H9 (cell line): ENCODE data around the gene ADCY1. TPM values are rescaled to one million over a fixed set of nuclear protein-coding genes. Genes with fewer than 3 reads are reported as not detected.

Experiments used
- DNase-seq: peaks from one replicate; pipeline ENCODE4 v3.0.0-alpha.2; 2017
- H2AFZ ChIP-seq: one replicate; pipeline ENCODE4 v1.6.1; 2013; ENCODE audit warnings: mild to moderate bottlenecking, low read length, control low read depth, moderate library complexity
- H2AK5ac ChIP-seq: 2 replicates; pipeline ENCODE4 v1.6.1; 2013; ENCODE audit warnings: low read length, control low read depth, mixed read lengths; ENCODE audit not compliant: insufficient read length
- H2BK120ac ChIP-seq: one replicate; pipeline ENCODE4 v1.6.1; 2013; ENCODE audit warnings: low read depth, mild to moderate bottlenecking, low read length, control low read depth, inconsistent platforms; ENCODE audit not compliant: poor library complexity, severe bottlenecking
- H2BK12ac ChIP-seq: 2 replicates; pipeline ENCODE4 v1.6.1; 2013; ENCODE audit warnings: low read length, control low read depth, mixed read lengths, low read depth; ENCODE audit not compliant: insufficient read length
- H2BK15ac ChIP-seq: 2 replicates; pipeline ENCODE4 v1.6.1; 2013; ENCODE audit warnings: low read depth, low read length, control low read depth
- H2BK20ac ChIP-seq: one replicate; pipeline ENCODE4 v1.6.1; 2013; ENCODE audit warnings: low read depth, mild to moderate bottlenecking, low read length, control low read depth, inconsistent platforms; ENCODE audit not compliant: poor library complexity, severe bottlenecking
- H2BK5ac ChIP-seq: 2 replicates; pipeline ENCODE4 v1.6.1; 2013; ENCODE audit warnings: low read length, control low read depth, mixed read lengths; ENCODE audit not compliant: insufficient read length
- H3K14ac ChIP-seq: 2 replicates; pipeline ENCODE4 v1.6.1; 2013; ENCODE audit warnings: low read length, control low read depth; ENCODE audit not compliant: insufficient read depth
- H3K18ac ChIP-seq: 2 replicates; pipeline ENCODE4 v1.6.1; 2013; ENCODE audit warnings: low read depth, mild to moderate bottlenecking, mixed read lengths, low read length, control low read depth; ENCODE audit not compliant: insufficient read length
- H3K23ac ChIP-seq: 2 replicates; pipeline ENCODE4 v1.6.1; 2013; ENCODE audit warnings: low read length, control low read depth, mixed read lengths, low read depth; ENCODE audit not compliant: insufficient read length
- H3K23me2 ChIP-seq: 2 replicates; pipeline ENCODE4 v1.6.1; 2013; ENCODE audit warnings: low read depth, mild to moderate bottlenecking, mixed read lengths, low read length, control low read depth; ENCODE audit not compliant: insufficient read length, poor library complexity, severe bottlenecking
- H3K27ac ChIP-seq: 2 replicates; pipeline ENCODE4 v1.5.1; 2013; ENCODE audit warnings: low read length, control low read depth, mixed read lengths, low read depth; ENCODE audit not compliant: insufficient read length
- H3K27me3 ChIP-seq: 2 replicates; pipeline ENCODE4 v1.6.1; 2013; ENCODE audit warnings: low read length, control low read depth, inconsistent platforms; ENCODE audit not compliant: insufficient read depth
- H3K4ac ChIP-seq: 2 replicates; pipeline ENCODE4 v1.6.1; 2013; ENCODE audit warnings: low read depth, mild to moderate bottlenecking, control low read depth, inconsistent platforms, low read length, moderate library complexity
- H3K4me1 ChIP-seq: 2 replicates; pipeline ENCODE4 v1.6.1; 2013; ENCODE audit warnings: low read length, control low read depth, inconsistent platforms; ENCODE audit not compliant: insufficient read depth
- H3K4me2 ChIP-seq: 2 replicates; pipeline ENCODE4 v1.6.1; 2013; ENCODE audit warnings: low read length, control low read depth, mixed read lengths; ENCODE audit not compliant: insufficient read length, insufficient read depth
- H3K56ac ChIP-seq: 2 replicates; pipeline ENCODE4 v1.6.1; 2013; ENCODE audit warnings: low read depth, mild to moderate bottlenecking, mixed read lengths, low read length, control low read depth; ENCODE audit not compliant: insufficient read length
- H3K79me1 ChIP-seq: 2 replicates; pipeline ENCODE4 v1.6.1; 2013; ENCODE audit warnings: low read depth, mild to moderate bottlenecking, moderate library complexity, low read length, control low read depth, inconsistent platforms; ENCODE audit not compliant: insufficient read depth, poor library complexity, severe bottlenecking
- H3K79me2 ChIP-seq: 2 replicates; pipeline ENCODE4 v1.6.1; 2013; ENCODE audit warnings: low read length, control low read depth, inconsistent platforms; ENCODE audit not compliant: insufficient read depth
- H3K9ac ChIP-seq: 2 replicates; pipeline ENCODE4 v1.6.1; 2013; ENCODE audit warnings: low read length, control low read depth, mixed read lengths; ENCODE audit not compliant: insufficient read length; ENCODE audit errors: extremely low read depth
- H3K9me3 ChIP-seq: one replicate; pipeline ENCODE4 v1.6.1; 2013; ENCODE audit warnings: low read depth, low read length, inconsistent platforms; ENCODE audit not compliant: control insufficient read depth
- H3T11ph ChIP-seq: one replicate; pipeline ENCODE4 v1.6.1; 2013; ENCODE audit warnings: mild to moderate bottlenecking, low read length, control low read depth, inconsistent platforms
- H4K20me1 ChIP-seq: one replicate; pipeline ENCODE4 v1.6.1; 2013; ENCODE audit not compliant: control insufficient read depth, insufficient read length, insufficient read depth
- H4K5ac ChIP-seq: 2 replicates; pipeline ENCODE4 v1.6.1; 2013; ENCODE audit warnings: low read depth, mild to moderate bottlenecking, mixed read lengths, low read length, control low read depth; ENCODE audit not compliant: insufficient read length
- H4K8ac ChIP-seq: replicated peaks from 2 replicates; pipeline ENCODE4 v1.6.1; 2013; ENCODE audit warnings: low read length, control low read depth, mixed read lengths, low read depth; ENCODE audit not compliant: insufficient read length
- H4K91ac ChIP-seq: 2 replicates; pipeline ENCODE4 v1.6.1; 2013; ENCODE audit warnings: low read depth, mild to moderate bottlenecking, moderate library complexity, mixed read lengths, low read length, control low read depth; ENCODE audit not compliant: insufficient read length
- H3K27ac Mint-ChIP-seq, 3 experiments: 2 replicates in 2 of 3; 3 replicates in 1 of 3; pipeline ENCODE4 v1.8.0; 2020 to 2021; ENCODE audit warnings: mixed read lengths in 3 of 3, mild to moderate bottlenecking in 1 of 3, moderate library complexity in 1 of 3
- H3K27me3 Mint-ChIP-seq: 2 replicates; pipeline ENCODE4 v1.8.0; 2021; ENCODE audit warnings: low read depth, mild to moderate bottlenecking, moderate library complexity, mixed read lengths
- H3K36me3 Mint-ChIP-seq, 3 experiments: 2 replicates in 2 of 3; 3 replicates in 1 of 3; pipeline ENCODE4 v1.8.0; 2020 to 2021; ENCODE audit warnings: low read depth in 3 of 3, mixed read lengths in 3 of 3; ENCODE audit not compliant: insufficient read depth in 1 of 3
- H3K4me1 Mint-ChIP-seq, 2 experiments: 2 replicates each; pipeline ENCODE4 v1.8.0; 2020; ENCODE audit warnings: mixed read lengths in 2 of 2
- H3K4me3 Mint-ChIP-seq, 2 experiments: 2 replicates in 1 of 2; 3 replicates in 1 of 2; pipeline ENCODE4 v1.8.0; 2020 to 2021; ENCODE audit warnings: mild to moderate bottlenecking in 2 of 2, mixed read lengths in 2 of 2, moderate library complexity in 1 of 2
- H3K9me3 Mint-ChIP-seq, 2 experiments: 2 replicates in 1 of 2; 3 replicates in 1 of 2; pipeline ENCODE4 v1.8.0; 2020; ENCODE audit warnings: mild to moderate bottlenecking in 2 of 2, mixed read lengths in 2 of 2, moderate library complexity in 1 of 2
- WGBS: extraction: QIAGEN DNeasy Blood & Tissue Kit; methylation state at CpG from one replicate; pipeline ENCODE4 v1.1.7; 2013; ENCODE audit warnings: missing lambda C conversion rate, low lambda C conversion rate, mixed read lengths; ENCODE audit not compliant: insufficient read length; ENCODE audit errors: extremely low coverage; 5-methylcytosine and 5-hydroxymethylcytosine counted together
- total RNA-seq: library from RNA; stranded (reverse); gene quantifications from 2 replicates; pipeline ENCODE4 v1.2.1, GENCODE V29; 2021
- TF ChIP-seq, protein P1 (sequence below): fragments of 200-600 bp; sonication (generic); conservative IDR thresholded peaks from 3 replicates; pipeline ENCODE4 v1.8.0; 2021; ENCODE audit warnings: antibody characterized with exemption, mild to moderate bottlenecking

The ADCY1 gene
- total RNA-seq, 1 experiment from 2014 or later, result 21.6 TPM

DNA sequence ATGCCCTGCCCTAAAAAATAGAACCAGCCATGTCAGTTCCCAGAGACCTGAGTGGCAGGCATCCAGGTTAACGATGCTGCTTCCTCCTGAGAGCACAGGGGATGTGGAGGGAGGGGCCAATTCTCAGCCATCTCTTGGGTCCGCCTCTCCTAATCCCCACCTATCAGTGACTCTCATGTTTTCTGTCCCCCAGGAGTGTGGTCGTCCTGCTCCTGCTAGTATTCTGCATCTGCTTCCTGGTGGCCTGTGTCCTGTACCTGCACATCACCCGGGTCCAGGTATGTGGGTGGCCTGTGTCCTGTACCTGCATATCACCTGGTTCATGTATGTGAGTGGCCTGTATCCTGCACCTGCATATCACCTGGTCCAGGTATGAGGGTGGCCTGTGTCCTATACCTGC is 105.3 kb downstream of the ADCY1 start:
- Histone ChIP-seq H3K23me2 (no peaks in the 10 kb centered on the region), H3K4ac (no peak overlapping the region), H3K27ac (no peak overlapping the region), H3K18ac (no peak overlapping the region), H3K56ac (no peak overlapping the region), H3K4me2 (no peak overlapping the region), H4K91ac (no peak overlapping the region), H3K9me3 (no peaks in the 10 kb centered on the region), H3K9ac (no peak overlapping the region), H2BK5ac (no peak overlapping the region), H3K23ac (no peak overlapping the region), H3K27me3 (no peaks in the 10 kb centered on the region), H2BK15ac (no peak overlapping the region), H2AFZ (no peak overlapping the region), H3K14ac (no peak overlapping the region), H3T11ph (no peak overlapping the region), H4K20me1 (no peaks in the 10 kb centered on the region), H2BK12ac (no peak overlapping the region), H2BK120ac (no peak overlapping the region), H4K5ac (no peak overlapping the region), H3K4me1 (no peaks in the 10 kb centered on the region), H3K79me1 (no peaks in the 10 kb centered on the region), H2AK5ac (no peak overlapping the region), H4K8ac (no peak overlapping the region), H3K79me2 (no peaks in the 10 kb centered on the region), H2BK20ac (no peak overlapping the region)
- H3K4me3 Mint-ChIP-seq, result no peak overlapping the region
- TF ChIP-seq, protein P1, sequence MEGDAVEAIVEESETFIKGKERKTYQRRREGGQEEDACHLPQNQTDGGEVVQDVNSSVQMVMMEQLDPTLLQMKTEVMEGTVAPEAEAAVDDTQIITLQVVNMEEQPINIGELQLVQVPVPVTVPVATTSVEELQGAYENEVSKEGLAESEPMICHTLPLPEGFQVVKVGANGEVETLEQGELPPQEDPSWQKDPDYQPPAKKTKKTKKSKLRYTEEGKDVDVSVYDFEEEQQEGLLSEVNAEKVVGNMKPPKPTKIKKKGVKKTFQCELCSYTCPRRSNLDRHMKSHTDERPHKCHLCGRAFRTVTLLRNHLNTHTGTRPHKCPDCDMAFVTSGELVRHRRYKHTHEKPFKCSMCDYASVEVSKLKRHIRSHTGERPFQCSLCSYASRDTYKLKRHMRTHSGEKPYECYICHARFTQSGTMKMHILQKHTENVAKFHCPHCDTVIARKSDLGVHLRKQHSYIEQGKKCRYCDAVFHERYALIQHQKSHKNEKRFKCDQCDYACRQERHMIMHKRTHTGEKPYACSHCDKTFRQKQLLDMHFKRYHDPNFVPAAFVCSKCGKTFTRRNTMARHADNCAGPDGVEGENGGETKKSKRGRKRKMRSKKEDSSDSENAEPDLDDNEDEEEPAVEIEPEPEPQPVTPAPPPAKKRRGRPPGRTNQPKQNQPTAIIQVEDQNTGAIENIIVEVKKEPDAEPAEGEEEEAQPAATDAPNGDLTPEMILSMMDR, result no peak
- H3K9me3 Mint-ChIP-seq, result no peaks in the 10 kb centered on the region
- H3K27ac Mint-ChIP-seq, result no peak overlapping the region
- no CpG with 5 or more reads among the region's 4 CpGs for WGBS
- H3K27me3 Mint-ChIP-seq, result no peaks in the 10 kb centered on the region
- DNase-seq, result peak; percentile 28
- H3K36me3 Mint-ChIP-seq, result peaks cover 3 to 18% (median 14%) of the 10 kb centered on the region in 3 experiments; a peak in 5 of 7 replicates
- H3K4me1 Mint-ChIP-seq, result peaks cover 0 to 4% of the 10 kb centered on the region in 2 experiments; a peak in 1 of 4 replicates
